ENCODE results near the gene SIGLEC14.

DNA sequence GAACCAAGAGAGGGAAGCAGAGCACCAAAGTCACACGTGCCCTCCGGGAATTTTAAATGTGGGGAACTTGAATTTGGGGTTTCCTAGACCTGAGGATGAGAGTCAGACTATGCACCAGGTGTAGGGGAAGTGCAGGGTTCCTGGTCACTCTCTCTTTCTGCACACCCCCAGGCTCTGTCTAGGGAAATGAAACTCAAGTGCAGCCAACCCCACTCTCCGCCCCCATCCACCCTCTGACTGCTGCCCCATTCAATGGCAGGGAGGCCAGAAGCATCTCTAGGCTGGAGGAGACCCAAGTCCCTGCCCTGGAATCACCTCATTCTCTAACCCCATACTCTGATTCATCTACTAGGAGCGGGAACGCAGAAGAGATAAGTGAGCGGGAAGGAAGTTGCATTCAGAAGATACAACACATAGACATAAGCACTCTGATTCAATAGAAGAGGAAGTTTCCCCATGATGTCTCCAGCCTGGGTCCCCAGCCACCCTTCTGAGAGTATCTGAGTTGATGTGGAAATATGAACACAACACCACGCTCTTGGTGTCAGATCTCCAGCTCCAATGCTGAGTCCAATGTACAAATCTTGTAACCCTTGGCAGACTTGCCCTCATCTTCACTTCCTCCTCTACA, 4.7 kb upstream of the SIGLEC14 start:
- TF ChIP-seq, protein P1, sequence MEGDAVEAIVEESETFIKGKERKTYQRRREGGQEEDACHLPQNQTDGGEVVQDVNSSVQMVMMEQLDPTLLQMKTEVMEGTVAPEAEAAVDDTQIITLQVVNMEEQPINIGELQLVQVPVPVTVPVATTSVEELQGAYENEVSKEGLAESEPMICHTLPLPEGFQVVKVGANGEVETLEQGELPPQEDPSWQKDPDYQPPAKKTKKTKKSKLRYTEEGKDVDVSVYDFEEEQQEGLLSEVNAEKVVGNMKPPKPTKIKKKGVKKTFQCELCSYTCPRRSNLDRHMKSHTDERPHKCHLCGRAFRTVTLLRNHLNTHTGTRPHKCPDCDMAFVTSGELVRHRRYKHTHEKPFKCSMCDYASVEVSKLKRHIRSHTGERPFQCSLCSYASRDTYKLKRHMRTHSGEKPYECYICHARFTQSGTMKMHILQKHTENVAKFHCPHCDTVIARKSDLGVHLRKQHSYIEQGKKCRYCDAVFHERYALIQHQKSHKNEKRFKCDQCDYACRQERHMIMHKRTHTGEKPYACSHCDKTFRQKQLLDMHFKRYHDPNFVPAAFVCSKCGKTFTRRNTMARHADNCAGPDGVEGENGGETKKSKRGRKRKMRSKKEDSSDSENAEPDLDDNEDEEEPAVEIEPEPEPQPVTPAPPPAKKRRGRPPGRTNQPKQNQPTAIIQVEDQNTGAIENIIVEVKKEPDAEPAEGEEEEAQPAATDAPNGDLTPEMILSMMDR (IDR thresholded peaks at IDR 0.05; ENCODE audit: low read length), result no peak
- no peak for TF ChIP-seq EZH2 (IDR thresholded peaks at IDR 0.05; ENCODE audit: borderline replicate concordance, low read length)
